ENCODE data around the gene SBF2. TPM values are rescaled to one million over a fixed set of nuclear protein-coding genes. Genes with fewer than 3 reads are reported as not detected.

The SBF2 gene
- total and polyA plus RNA-seq, 2 donors (not counting 3 experiments of a cell fraction or from before 2014, with no cell fraction given) = 15.4 to 42.4 TPM

DNA sequence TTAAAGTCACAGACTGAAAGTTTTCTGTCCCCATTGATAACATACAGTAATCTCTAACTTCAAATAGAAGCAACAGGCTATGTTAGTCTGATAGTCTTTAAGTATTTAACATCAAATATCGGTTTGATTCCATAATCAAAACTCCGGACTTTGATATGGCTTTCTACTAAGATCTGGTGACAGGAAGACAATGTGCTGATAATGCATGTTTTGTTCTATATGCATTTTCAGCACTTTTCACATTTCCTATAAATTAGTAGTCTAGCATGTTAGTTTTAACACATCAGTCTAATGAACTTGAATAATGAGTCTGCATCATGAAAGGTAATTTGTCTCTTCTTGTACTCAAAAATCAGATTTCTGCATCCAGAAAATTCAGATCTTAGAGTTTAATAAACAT, 252.7 kb downstream of the SBF2 start:
- POLR2A ChIA-PET = no interaction called here

More for the DNA sequence above, 252.7 kb downstream of the SBF2 start:
- Histone ChIP-seq H3K4me3 (replicated peaks in 1 of 3; ENCODE audit: insufficient read depth in 1 of 3, low read depth in 1 of 3, low read length in 3 of 3) (no peak overlapping the region), H3K9me3 (replicated peaks; ENCODE audit: control insufficient read depth, insufficient read depth, low read length) (peaks cover 3% of the 10 kb centered on the region), H3K4me1 (ENCODE audit: control insufficient read depth, extremely low read depth, insufficient read depth, low read length) (peaks cover 7% of the 10 kb centered on the region), H2AFZ (ENCODE audit: low read depth, low read length) (no peak overlapping the region), H3K36me3 (ENCODE audit: control insufficient read depth in 2 of 2, extremely low read depth in 1 of 2, insufficient read depth in 2 of 2, low read length in 2 of 2) (no peaks in the 10 kb centered on the region), H3K4me2 (ENCODE audit: insufficient read depth, low read length) (no peak overlapping the region), H3K27me3 (ENCODE audit: control insufficient read depth in 2 of 2, insufficient read depth in 2 of 2, low read length in 2 of 2) (no peaks in the 10 kb centered on the region), H3K9me1 (replicated peaks; ENCODE audit: control insufficient read depth, extremely low read depth, insufficient read depth, low read length) (no peaks in the 10 kb centered on the region), H4K20me1 (replicated peaks; ENCODE audit: control insufficient read depth, extremely low read depth, insufficient read depth, low read length) (no peaks in the 10 kb centered on the region), H3K79me2 (ENCODE audit: control insufficient read depth, insufficient read depth, low read length) (no peaks in the 10 kb centered on the region), H3K27ac (ENCODE audit: insufficient read depth, low read depth, low read length) (no peak overlapping the region), H3K9ac (replicated peaks; ENCODE audit: extremely low read depth, insufficient read depth, low read length) (no peak overlapping the region)
- CTCF ChIA-PET = no interaction called here
- no peak for TF ChIP-seq MYC (IDR thresholded peaks at IDR 0.05; ENCODE audit: low read depth, low read length)
- TF ChIP-seq, protein P1, sequence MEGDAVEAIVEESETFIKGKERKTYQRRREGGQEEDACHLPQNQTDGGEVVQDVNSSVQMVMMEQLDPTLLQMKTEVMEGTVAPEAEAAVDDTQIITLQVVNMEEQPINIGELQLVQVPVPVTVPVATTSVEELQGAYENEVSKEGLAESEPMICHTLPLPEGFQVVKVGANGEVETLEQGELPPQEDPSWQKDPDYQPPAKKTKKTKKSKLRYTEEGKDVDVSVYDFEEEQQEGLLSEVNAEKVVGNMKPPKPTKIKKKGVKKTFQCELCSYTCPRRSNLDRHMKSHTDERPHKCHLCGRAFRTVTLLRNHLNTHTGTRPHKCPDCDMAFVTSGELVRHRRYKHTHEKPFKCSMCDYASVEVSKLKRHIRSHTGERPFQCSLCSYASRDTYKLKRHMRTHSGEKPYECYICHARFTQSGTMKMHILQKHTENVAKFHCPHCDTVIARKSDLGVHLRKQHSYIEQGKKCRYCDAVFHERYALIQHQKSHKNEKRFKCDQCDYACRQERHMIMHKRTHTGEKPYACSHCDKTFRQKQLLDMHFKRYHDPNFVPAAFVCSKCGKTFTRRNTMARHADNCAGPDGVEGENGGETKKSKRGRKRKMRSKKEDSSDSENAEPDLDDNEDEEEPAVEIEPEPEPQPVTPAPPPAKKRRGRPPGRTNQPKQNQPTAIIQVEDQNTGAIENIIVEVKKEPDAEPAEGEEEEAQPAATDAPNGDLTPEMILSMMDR (IDR thresholded peaks at IDR 0.05; ENCODE audit: extremely low read depth in 1 of 2, insufficient read depth in 1 of 2, low read depth in 1 of 2, low read length in 2 of 2) = no peak
- no peak for TF ChIP-seq POLR2A (IDR thresholded peaks at IDR 0.05; ENCODE audit: low read depth, low read length)
- TF ChIP-seq JUN (IDR thresholded peaks at IDR 0.05; ENCODE audit: borderline replicate concordance, insufficient read depth, insufficient read length, low read depth) = no peak
- no peak for TF ChIP-seq GATA2 (IDR thresholded peaks at IDR 0.05; ENCODE audit: insufficient read depth, insufficient read length, low read depth, low read length)
- no peak for TF ChIP-seq FOS (IDR thresholded peaks at IDR 0.05; ENCODE audit: borderline replicate concordance, insufficient read depth, low read length)
- TF ChIP-seq EZH2 (IDR thresholded peaks at IDR 0.05; ENCODE audit: borderline replicate concordance, low read depth, low read length, severe bottlenecking) = no peak
- no peak for TF ChIP-seq POLR2AphosphoS5 (IDR thresholded peaks at IDR 0.05; ENCODE audit: insufficient read depth, low read depth, low read length)
- no peak for TF ChIP-seq MAX (IDR thresholded peaks at IDR 0.05; ENCODE audit: insufficient read depth, insufficient read length)
- DNase-seq (ENCODE audit: low read depth, low spot score) (no peak), FAIRE-seq (no peak)
- intact Hi-C loops (cut with micrococcal nuclease) = no loop called here
- dilution Hi-C loops (cut with MboI; ENCODE audit: extremely low pct_ligation_motif_present, low sequenced_read_pairs) = no loop called here
- no TSS peak for BruUV-seq (replicated peaks)
